K562 (cell line): ENCODE data around the gene GPR32. TPM values are rescaled to one million over a fixed set of nuclear protein-coding genes. Genes with fewer than 3 reads are reported as not detected.

Experiments used
- BHLHE40 ChIP-seq: IDR thresholded peaks from 2 replicates; pipeline ENCODE4 v1.6.1; 2011; ENCODE audit warnings: low read length, improper control_type of control experiment
- CREBBP ChIP-seq: IDR thresholded peaks from one replicate; pipeline ENCODE4 v1.6.1; 2012; ENCODE audit warnings: low read depth, mild to moderate bottlenecking, control low read depth, inconsistent platforms, low read length
- FOXK1 ChIP-seq: sonication (generic); formaldehyde crosslinking; IDR thresholded peaks from 2 replicates; pipeline ENCODE4 v1.8.0; 2022; ENCODE audit warnings: missing genetic modification reagents, mild to moderate bottlenecking, borderline replicate concordance
- HBP1 ChIP-seq: fragments of 450-650 bp; formaldehyde crosslinking; IDR thresholded peaks from 2 replicates; pipeline ENCODE4 v1.4.0; 2022; ENCODE audit warnings: missing genetic modification characterization
- RBM34 ChIP-seq: fragments of 200-400 bp; formaldehyde crosslinking; IDR thresholded peaks from 2 replicates; pipeline ENCODE4 v1.6.1; 2018; ENCODE audit warnings: low read length, borderline replicate concordance; ENCODE audit not compliant: insufficient read depth
- RFX5 ChIP-seq: IDR thresholded peaks from 2 replicates; pipeline ENCODE4 v1.6.1; 2011; ENCODE audit warnings: low read depth, mild to moderate bottlenecking, improper control_type of control experiment, low read length
- SRSF7 ChIP-seq: fragments of 200-400 bp; formaldehyde crosslinking; optimal IDR thresholded peaks from 2 replicates; pipeline ENCODE3; 2017; ENCODE audit warnings: mild to moderate bottlenecking, low read depth, low read length
- STAT6 ChIP-seq: sonication (generic); formaldehyde crosslinking; IDR thresholded peaks from 2 replicates; pipeline ENCODE4 v1.8.1; 2023; ENCODE audit warnings: mild to moderate bottlenecking, missing genetic modification reagents
- TAF7 ChIP-seq: fragments of 450-650 bp; IDR thresholded peaks from 2 replicates; pipeline ENCODE4 v1.6.1; 2016; ENCODE audit warnings: missing genetic modification characterization, missing compliant biosample characterization
- TRIM24 ChIP-seq, 2 experiments: fragments of 450-650 bp; IDR thresholded peaks; 2 replicates each; pipeline ENCODE4 v1.6.1; 2016
- ZKSCAN8 ChIP-seq: fragments of 200-800 bp; sonication (Bioruptor generic); IDR thresholded peaks from 2 replicates; pipeline ENCODE4 v1.6.1; 2016; ENCODE audit warnings: missing genetic modification characterization, missing compliant biosample characterization
- ZNF583 ChIP-seq: fragments of 250-450 bp; sonication (Bioruptor Pico); IDR thresholded peaks from 2 replicates; pipeline ENCODE4 v1.4.0; 2020
- ZNF586 ChIP-seq: fragments of 450-650 bp; formaldehyde crosslinking; conservative IDR thresholded peaks from 2 replicates; pipeline ENCODE4 v1.4.0; 2020; ENCODE audit warnings: mild to moderate bottlenecking, moderate library complexity
- ZNF668 ChIP-seq: fragments of 250-450 bp; sonication (Bioruptor Pico); IDR thresholded peaks from 2 replicates; pipeline ENCODE4 v1.8.0; 2022; ENCODE audit warnings: mild to moderate bottlenecking, inconsistent platforms
- ZNF780A ChIP-seq: fragments of 250-450 bp; sonication (Bioruptor Pico); IDR thresholded peaks from 2 replicates; pipeline ENCODE4 v1.5.0; 2021; ENCODE audit warnings: mild to moderate bottlenecking
- polyA plus RNA-seq, 8 experiments: library from polyadenylated mRNA; depleted of rRNA in 4 of 8; stranded (reverse) in 5 of 8; unstranded in 3 of 8; fragments of >200 nt; fragmentation: Nextera tagmentation in 2 of 8; fragmentation: Illumina TruSeq in 1 of 8; extraction: Ambion mirVana in 2 of 8; extraction: Trizol in 1 of 8; gene quantifications; 2 replicates each; pipeline versions ENCODE4 v1.2.1 to v1.2.3, GENCODE V29; 2011 to 2014; ENCODE audit warnings: inconsistent platforms in 1 of 8, missing spikeins in 1 of 8
- total RNA-seq, 7 experiments: library from RNA; depleted of rRNA in 6 of 7; stranded (reverse); fragments of >200 nt in 6 of 7; fragmentation: Illumina TruSeq in 2 of 7; extraction: Trizol in 2 of 7; gene quantifications; 2 replicates each; pipeline versions ENCODE4 v1.2.1 to v1.2.3, GENCODE V29; 2011 to 2021; ENCODE audit warnings: low replicate concordance in 1 of 7
- TF ChIP-seq, protein P1 (sequence below), 2 experiments: fragments of 200-800 bp in 1 of 2; sonication (Bioruptor generic) in 1 of 2; sonication (generic) in 1 of 2; formaldehyde crosslinking in 1 of 2; IDR thresholded peaks in 1 of 2; conservative IDR thresholded peaks in 1 of 2; 2 replicates each; pipeline versions ENCODE4 v1.5.0 to v1.6.1; 2016 to 2020; ENCODE audit warnings: missing compliant biosample characterization in 1 of 2, missing genetic modification characterization in 1 of 2, missing genetic modification reagents in 1 of 2
- TF ChIP-seq, protein P2 (sequence below): fragments of 450-650 bp; formaldehyde crosslinking; conservative IDR thresholded peaks from 2 replicates; pipeline ENCODE4 v1.4.0; 2022; ENCODE audit warnings: mild to moderate bottlenecking, missing genetic modification characterization
- TF ChIP-seq, protein P3 (sequence below), 2 experiments: fragments of 450-650 bp in 1 of 2; sonication (generic) in 1 of 2; formaldehyde crosslinking; conservative IDR thresholded peaks; 2 replicates each; pipeline versions ENCODE4 v1.4.0 to v1.8.1; 2020 to 2022; ENCODE audit warnings: mild to moderate bottlenecking in 1 of 2, missing genetic modification reagents in 1 of 2

The GPR32 gene
- total and polyA plus RNA-seq, 9 of the 15 experiments (the other 6 are each of a cell fraction or from before 2014, with no cell fraction given), result not detected

DNA sequence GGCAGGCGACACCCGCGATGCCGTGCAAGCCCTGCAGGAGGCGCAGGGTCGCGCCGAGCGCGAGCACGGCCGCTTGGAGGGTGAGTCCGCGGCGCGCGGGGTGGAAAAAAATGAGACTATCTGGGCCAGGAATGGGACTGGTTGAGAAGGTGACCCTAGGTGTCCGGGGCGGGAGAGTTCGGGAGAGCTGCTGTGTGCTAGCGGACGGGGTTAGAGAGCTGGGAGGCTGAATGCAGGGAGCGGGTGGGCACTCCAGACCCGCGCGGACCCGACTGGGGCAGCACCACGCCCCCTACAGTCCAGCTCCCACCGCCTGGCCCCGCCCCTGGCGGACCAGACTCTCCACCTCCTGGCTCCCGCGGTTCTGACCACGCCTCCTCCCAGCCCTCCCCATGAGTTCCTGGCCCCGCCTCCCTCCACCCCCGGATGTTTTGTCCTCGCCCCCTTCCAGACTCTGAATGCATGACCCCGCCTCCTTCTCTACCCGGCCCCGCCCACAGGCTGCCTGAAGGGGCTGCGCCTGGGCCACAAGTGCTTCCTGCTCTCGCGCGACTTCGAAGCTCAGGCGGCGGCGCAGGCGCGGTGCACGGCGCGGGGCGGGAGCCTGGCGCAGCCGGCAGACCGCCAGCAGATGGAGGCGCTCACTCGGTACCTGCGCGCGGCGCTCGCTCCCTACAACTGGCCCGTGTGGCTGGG, 45.6 kb upstream of the GPR32 start (continued):
- TF ChIP-seq FOXK1 (CRISPR knock-in tag) (no peak), CREBBP (no peak), ZNF583 (CRISPR knock-in tag) (0 out of 2 replicates have a peak, but pooled peaks have one; percentile 0), BHLHE40 (peak; percentile 76), ZNF780A (no peak), STAT6 (CRISPR knock-in tag) (no peak), ZKSCAN8 (no peak), ZNF668 (no peak), RBM34 (no peak), TAF7 (tag) (no peak), TRIM24 (IDR thresholded peaks at IDR 0.05) (peak in 1 of 2 experiments; percentile 15; a peak in 1 of 4 replicates), SRSF7 (no peak), RFX5 (no peak), HBP1 (no peak), ZNF586 (CRISPR knock-in tag) (no peak)
- TF ChIP-seq, protein P1, sequence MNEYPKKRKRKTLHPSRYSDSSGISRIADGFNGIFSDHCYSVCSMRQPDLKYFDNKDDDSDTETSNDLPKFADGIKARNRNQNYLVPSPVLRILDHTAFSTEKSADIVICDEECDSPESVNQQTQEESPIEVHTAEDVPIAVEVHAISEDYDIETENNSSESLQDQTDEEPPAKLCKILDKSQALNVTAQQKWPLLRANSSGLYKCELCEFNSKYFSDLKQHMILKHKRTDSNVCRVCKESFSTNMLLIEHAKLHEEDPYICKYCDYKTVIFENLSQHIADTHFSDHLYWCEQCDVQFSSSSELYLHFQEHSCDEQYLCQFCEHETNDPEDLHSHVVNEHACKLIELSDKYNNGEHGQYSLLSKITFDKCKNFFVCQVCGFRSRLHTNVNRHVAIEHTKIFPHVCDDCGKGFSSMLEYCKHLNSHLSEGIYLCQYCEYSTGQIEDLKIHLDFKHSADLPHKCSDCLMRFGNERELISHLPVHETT (CRISPR knock-in tag; conservative IDR thresholded peaks at IDR 0.05 in 1 of 2, IDR thresholded peaks at IDR 0.05 in 1 of 2), result 0 out of 4 replicates have a peak, but pooled peaks of 1 of the 2 experiments have one; percentile 19
- TF ChIP-seq, protein P2, sequence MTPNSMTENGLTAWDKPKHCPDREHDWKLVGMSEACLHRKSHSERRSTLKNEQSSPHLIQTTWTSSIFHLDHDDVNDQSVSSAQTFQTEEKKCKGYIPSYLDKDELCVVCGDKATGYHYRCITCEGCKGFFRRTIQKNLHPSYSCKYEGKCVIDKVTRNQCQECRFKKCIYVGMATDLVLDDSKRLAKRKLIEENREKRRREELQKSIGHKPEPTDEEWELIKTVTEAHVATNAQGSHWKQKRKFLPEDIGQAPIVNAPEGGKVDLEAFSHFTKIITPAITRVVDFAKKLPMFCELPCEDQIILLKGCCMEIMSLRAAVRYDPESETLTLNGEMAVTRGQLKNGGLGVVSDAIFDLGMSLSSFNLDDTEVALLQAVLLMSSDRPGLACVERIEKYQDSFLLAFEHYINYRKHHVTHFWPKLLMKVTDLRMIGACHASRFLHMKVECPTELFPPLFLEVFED (CRISPR knock-in tag), result no peak
- TF ChIP-seq, protein P3, sequence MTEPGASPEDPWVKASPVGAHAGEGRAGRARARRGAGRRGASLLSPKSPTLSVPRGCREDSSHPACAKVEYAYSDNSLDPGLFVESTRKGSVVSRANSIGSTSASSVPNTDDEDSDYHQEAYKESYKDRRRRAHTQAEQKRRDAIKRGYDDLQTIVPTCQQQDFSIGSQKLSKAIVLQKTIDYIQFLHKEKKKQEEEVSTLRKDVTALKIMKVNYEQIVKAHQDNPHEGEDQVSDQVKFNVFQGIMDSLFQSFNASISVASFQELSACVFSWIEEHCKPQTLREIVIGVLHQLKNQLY (CRISPR knock-in tag; conservative IDR thresholded peaks at IDR 0.05), result 0 out of 4 replicates have a peak, but pooled peaks of 1 of the 2 experiments have one; percentile 43
